AG09309 (cell line): Measurements from ENCODE around the gene CLDND2.

Source experiments
- DNase-seq: peaks from one replicate; pipeline ENCODE4 v3.0.0-alpha.2; 2010; ENCODE audit warnings: low read depth
- H3K4me3 ChIP-seq: 2 replicates; pipeline ENCODE4 v1.5.1; 2011; ENCODE audit warnings: mild to moderate bottlenecking, low read depth, low read length, moderate library complexity; ENCODE audit not compliant: control insufficient read depth
- CTCF ChIP-seq: IDR thresholded peaks from 2 replicates; pipeline ENCODE4 v1.5.1; 2011; ENCODE audit warnings: mild to moderate bottlenecking, low read depth, low read length, inconsistent platforms; ENCODE audit not compliant: insufficient read depth, control insufficient read depth; ENCODE audit errors: missing control alignments

The CLDND2 gene

GRCh38 chr19:51365211-51365964 lies 3.4 kb downstream of the CLDND2 start:
- TF ChIP-seq CTCF: peak; percentile 20
- peak overlapping the region; percentile 85 for H3K4me3 ChIP-seq
- no peak for DNase-seq

- no peak for DNase-seq
- TF ChIP-seq CTCF: no peak
- H3K4me3 ChIP-seq: no peak overlapping the region
Measured at GRCh38 chr19:51364200-51365106, 4.3 kb downstream of the CLDND2 start.

- no peak overlapping the region for H3K4me3 ChIP-seq
- TF ChIP-seq CTCF: no peak
- DNase-seq: no peak
Measured at GRCh38 chr19:51361239-51361638, 7.6 kb downstream of the CLDND2 start.

- H3K4me3 ChIP-seq: no peak overlapping the region
- no peak for TF ChIP-seq CTCF
- DNase-seq: peak; percentile 80
Measured at GRCh38 chr19:51359294-51359693, 9.5 kb downstream of the CLDND2 start.

- no peak for DNase-seq
- TF ChIP-seq CTCF: no peak
- H3K4me3 ChIP-seq: no peak overlapping the region
Measured at GRCh38 chr19:51357952-51358351, 10.9 kb downstream of the CLDND2 start.

GRCh38 chr19:51356159-51356801 lies 12.5 kb downstream of the CLDND2 start:
- DNase-seq: no peak
- no peak overlapping the region for H3K4me3 ChIP-seq
- TF ChIP-seq CTCF: no peak
